SU-DHL-6 (cell line): ENCODE measurements around the gene FBXO28.

ENCODE experiments used
- H2AFZ ChIP-seq: fragments of 200-600 bp; sonication (generic); 2 replicates; pipeline ENCODE4 v1.6.1; 2014; ENCODE audit warnings: low read depth, mild to moderate bottlenecking, moderate library complexity, mixed read lengths, antibody characterized with exemption, low read length; ENCODE audit not compliant: severe bottlenecking
- H3F3A ChIP-seq: fragments of 200-600 bp; shearing (Covaris generic); 2 replicates; pipeline ENCODE4 v1.6.0; 2016; ENCODE audit warnings: antibody characterized with exemption, mild to moderate bottlenecking; ENCODE audit not compliant: insufficient read depth
- H3K27ac ChIP-seq: fragments of 200-600 bp; sonication (generic); 2 replicates; pipeline ENCODE4 v1.5.1; 2016; ENCODE audit warnings: low read depth, mild to moderate bottlenecking, low read length, moderate library complexity, mixed read lengths
- H3K27me3 ChIP-seq: fragments of 200-600 bp; sonication (generic), shearing (Covaris generic); 2 replicates; pipeline ENCODE4 v1.6.0; 2014; ENCODE audit warnings: mild to moderate bottlenecking, low read length
- H3K36me3 ChIP-seq: fragments of 200-600 bp; sonication (generic); 2 replicates; pipeline ENCODE4 v1.6.1; 2014; ENCODE audit warnings: mild to moderate bottlenecking, low read length, mixed read lengths
- H3K4me2 ChIP-seq: fragments of 300-600, 200-600 bp; shearing (Covaris generic), sonication (generic); 2 replicates; pipeline ENCODE4 v1.6.0; 2014; ENCODE audit warnings: low read length, low read depth, mild to moderate bottlenecking; ENCODE audit not compliant: poor library complexity, severe bottlenecking
- H3K4me3 ChIP-seq: fragments of 200-600 bp; sonication (generic); 2 replicates; pipeline ENCODE4 v1.5.1; 2014; ENCODE audit warnings: antibody characterized with exemption, low read length, mild to moderate bottlenecking, mixed read lengths; ENCODE audit not compliant: insufficient read depth, poor library complexity, severe bottlenecking
- H3K79me2 ChIP-seq: fragments of 200-600 bp; sonication (generic); 2 replicates; pipeline ENCODE4 v1.6.1; 2014; ENCODE audit warnings: mild to moderate bottlenecking, low read length, moderate library complexity; ENCODE audit not compliant: insufficient read depth
- H3K9ac ChIP-seq: fragments of 200-600 bp; sonication (generic); 2 replicates; pipeline ENCODE4 v1.7.0; 2014; ENCODE audit warnings: mild to moderate bottlenecking, low read length
- H3K9me2 ChIP-seq: fragments of 200-600 bp; sonication (generic); replicated peaks from 2 replicates; pipeline ENCODE4 v1.6.1; 2014; ENCODE audit warnings: low read length; ENCODE audit not compliant: insufficient read depth
- H3K9me3 ChIP-seq: fragments of 200-600 bp; sonication (generic); 2 replicates; pipeline ENCODE4 v1.6.1; 2014; ENCODE audit warnings: low read length, mixed read lengths; ENCODE audit not compliant: insufficient read depth
- H4K20me1 ChIP-seq: fragments of 200-600 bp; sonication (generic); 2 replicates; pipeline ENCODE4 v1.6.1; 2014; ENCODE audit warnings: low read depth, mild to moderate bottlenecking, antibody characterized with exemption, low read length, moderate library complexity, mixed read lengths
- EZH2phosphoT487 ChIP-seq: fragments of 200-600 bp; sonication (generic), shearing (Covaris generic); conservative IDR thresholded peaks from 2 replicates; pipeline ENCODE4 v1.6.1; 2018; ENCODE audit warnings: mild to moderate bottlenecking, antibody characterized with exemption, low read length, moderate library complexity, mixed read lengths
- TF ChIP-seq, protein P1 (sequence below): fragments of 200-600 bp; sonication (generic); IDR thresholded peaks from one replicate; pipeline ENCODE4 v1.5.1; 2017; ENCODE audit warnings: antibody characterized with exemption, mild to moderate bottlenecking, low read length, moderate library complexity; ENCODE audit not compliant: insufficient read depth, poor library complexity, severe bottlenecking

The FBXO28 gene

DNA sequence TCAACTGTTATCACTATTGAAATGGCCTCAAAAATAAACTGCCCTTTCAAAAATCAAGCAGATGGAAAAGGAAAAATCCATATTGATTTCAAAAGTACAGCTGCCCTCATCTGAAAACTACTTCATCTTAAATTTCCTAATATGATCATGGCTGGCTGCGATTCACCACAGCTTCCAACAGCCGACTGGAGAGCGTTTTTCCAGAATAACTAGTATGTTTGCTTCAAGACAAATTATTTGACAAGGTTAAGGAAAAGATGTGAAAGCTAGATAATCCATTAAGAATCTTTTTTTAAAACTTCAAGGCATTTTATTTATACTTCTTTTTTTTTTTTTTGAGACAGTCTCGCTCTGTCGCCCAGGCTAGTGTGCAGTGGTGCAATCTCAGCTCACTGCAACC is 65.0 kb downstream of the FBXO28 start:
- Histone ChIP-seq H3K27ac (no peak overlapping the region), H3K9me2 (no peaks in the 10 kb centered on the region), H4K20me1 (no peaks in the 10 kb centered on the region), H3F3A (peaks cover 15% of the 10 kb centered on the region), H3K9me3 (no peaks in the 10 kb centered on the region), H2AFZ (no peak overlapping the region), H3K4me3 (no peak overlapping the region), H3K36me3 (no peaks in the 10 kb centered on the region), H3K79me2 (peaks cover 8% of the 10 kb centered on the region), H3K4me2 (no peak overlapping the region), H3K27me3 (no peaks in the 10 kb centered on the region), H3K9ac (no peak overlapping the region)
- TF ChIP-seq, protein P1, sequence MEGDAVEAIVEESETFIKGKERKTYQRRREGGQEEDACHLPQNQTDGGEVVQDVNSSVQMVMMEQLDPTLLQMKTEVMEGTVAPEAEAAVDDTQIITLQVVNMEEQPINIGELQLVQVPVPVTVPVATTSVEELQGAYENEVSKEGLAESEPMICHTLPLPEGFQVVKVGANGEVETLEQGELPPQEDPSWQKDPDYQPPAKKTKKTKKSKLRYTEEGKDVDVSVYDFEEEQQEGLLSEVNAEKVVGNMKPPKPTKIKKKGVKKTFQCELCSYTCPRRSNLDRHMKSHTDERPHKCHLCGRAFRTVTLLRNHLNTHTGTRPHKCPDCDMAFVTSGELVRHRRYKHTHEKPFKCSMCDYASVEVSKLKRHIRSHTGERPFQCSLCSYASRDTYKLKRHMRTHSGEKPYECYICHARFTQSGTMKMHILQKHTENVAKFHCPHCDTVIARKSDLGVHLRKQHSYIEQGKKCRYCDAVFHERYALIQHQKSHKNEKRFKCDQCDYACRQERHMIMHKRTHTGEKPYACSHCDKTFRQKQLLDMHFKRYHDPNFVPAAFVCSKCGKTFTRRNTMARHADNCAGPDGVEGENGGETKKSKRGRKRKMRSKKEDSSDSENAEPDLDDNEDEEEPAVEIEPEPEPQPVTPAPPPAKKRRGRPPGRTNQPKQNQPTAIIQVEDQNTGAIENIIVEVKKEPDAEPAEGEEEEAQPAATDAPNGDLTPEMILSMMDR: no peak
- TF ChIP-seq EZH2phosphoT487: no peak

DNA sequence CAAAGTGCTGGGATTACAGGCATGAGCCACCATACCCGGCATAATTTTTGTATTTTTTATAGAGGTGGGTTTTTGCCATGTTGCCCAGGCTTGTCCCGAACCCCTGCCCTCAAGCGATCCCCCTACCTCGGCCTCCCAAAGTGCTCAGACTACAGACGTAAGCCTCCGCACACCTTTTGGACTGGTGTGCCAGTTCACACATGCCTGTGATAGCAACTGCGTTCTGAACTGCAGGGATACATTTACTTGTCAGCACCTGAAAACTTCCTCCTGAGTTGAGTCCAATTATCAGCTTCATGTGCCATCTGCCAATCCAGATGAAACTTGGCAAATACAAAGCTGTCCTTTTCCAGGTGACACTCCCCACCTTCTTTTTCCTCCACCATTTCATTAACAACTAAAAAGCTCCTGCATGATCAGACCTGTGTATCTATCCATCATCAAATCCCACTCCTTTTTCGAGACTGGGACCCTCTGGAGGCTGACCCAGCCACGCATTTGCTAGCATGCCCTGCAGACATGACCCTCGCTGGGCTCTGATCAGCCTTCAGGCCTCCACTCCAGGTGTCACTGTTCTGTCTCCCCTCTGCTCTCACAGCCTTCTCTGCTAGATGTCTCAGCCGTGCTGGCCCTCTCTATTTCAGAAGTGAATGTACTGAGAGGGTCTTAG is 67.0 kb downstream of the FBXO28 start:
- Histone ChIP-seq H3K4me2 (no peak overlapping the region), H3F3A (peaks cover 15% of the 10 kb centered on the region), H3K27ac (no peak overlapping the region), H3K4me3 (no peak overlapping the region), H3K27me3 (no peaks in the 10 kb centered on the region), H2AFZ (no peak overlapping the region), H3K9me3 (no peaks in the 10 kb centered on the region), H3K9ac (no peak overlapping the region), H3K36me3 (no peaks in the 10 kb centered on the region), H4K20me1 (no peaks in the 10 kb centered on the region), H3K9me2 (no peaks in the 10 kb centered on the region), H3K79me2 (peaks cover 28% of the 10 kb centered on the region)
- TF ChIP-seq, protein P1: no peak
- no peak for TF ChIP-seq EZH2phosphoT487

DNA sequence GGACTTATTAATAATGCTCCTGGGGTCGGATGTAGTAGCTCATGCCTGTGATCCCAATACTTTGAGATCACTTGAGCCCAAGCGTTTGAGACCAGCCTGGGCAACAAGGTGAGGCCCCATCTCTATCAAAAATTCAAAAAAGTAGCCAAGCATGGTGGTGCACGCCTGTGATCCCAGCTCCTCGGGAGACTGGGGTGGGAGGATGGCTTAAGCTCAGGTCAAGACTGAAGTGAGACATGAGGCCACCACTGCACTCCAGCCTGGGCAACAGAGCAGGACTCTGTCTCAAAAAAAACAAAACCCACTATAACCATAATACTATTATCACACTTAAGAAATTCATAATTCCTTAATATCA is 67.5 kb downstream of the FBXO28 start:
- Histone ChIP-seq H3K27me3 (no peaks in the 10 kb centered on the region), H3K4me3 (no peak overlapping the region), H3K9ac (no peak overlapping the region), H4K20me1 (no peaks in the 10 kb centered on the region), H3K9me3 (no peaks in the 10 kb centered on the region), H3K4me2 (peak overlapping the region; percentile 76), H3K79me2 (peaks cover 33% of the 10 kb centered on the region), H2AFZ (no peak overlapping the region), H3F3A (peaks cover 15% of the 10 kb centered on the region), H3K36me3 (no peaks in the 10 kb centered on the region), H3K27ac (no peak overlapping the region), H3K9me2 (no peaks in the 10 kb centered on the region)
- TF ChIP-seq, protein P1: no peak
- TF ChIP-seq EZH2phosphoT487: no peak
